ENCODE data around the gene IFTAP. TPM values are rescaled to one million over a fixed set of nuclear protein-coding genes. Genes with fewer than 3 reads are reported as not detected.
"Not testable (repeated sequence)": the region's sequence is repeated elsewhere in the genome, so short reads cannot be mapped to it uniquely, and the experiment has no call there.

The IFTAP gene
- total RNA-seq = 21.0 and 29.9 TPM in 2 replicates

- DNase-seq (ENCODE audit: extremely low read depth, low read depth, low spot score) = peak; percentile 87
Observed at GRCh38 chr11:36594316-36594989, at the start of gene IFTAP. Gene IFTAP (plus strand): TSS chr11:36594502. CDS start chr11:36610104, 15,602 bp downstream.

- no peak for DNase-seq (ENCODE audit: extremely low read depth, low read depth, low spot score)
Observed at GRCh38 chr11:36550385-36551115, 43.8 kb upstream of the IFTAP start.

GRCh38 chr11:36557390-36557789 is 36.9 kb upstream of the IFTAP start:
- DNase-seq (ENCODE audit: extremely low read depth, low read depth, low spot score) = not testable (repeated sequence)

- no peak for DNase-seq (ENCODE audit: extremely low read depth, low read depth, low spot score)
Observed at GRCh38 chr11:36557991-36558390, 36.3 kb upstream of the IFTAP start.

- no peak for DNase-seq (ENCODE audit: extremely low read depth, low read depth, low spot score)
Observed at GRCh38 chr11:36558571-36559413, 35.5 kb upstream of the IFTAP start.

GRCh38 chr11:36564376-36565030 is 29.8 kb upstream of the IFTAP start:
- peak; percentile 34 for DNase-seq (ENCODE audit: extremely low read depth, low read depth, low spot score)

GRCh38 chr11:36565031-36565610 is 29.2 kb upstream of the IFTAP start:
- no peak for DNase-seq (ENCODE audit: extremely low read depth, low read depth, low spot score)

- DNase-seq (ENCODE audit: extremely low read depth, low read depth, low spot score) = no peak
Observed at GRCh38 chr11:36566407-36567053, 27.8 kb upstream of the IFTAP start.

- DNase-seq (ENCODE audit: extremely low read depth, low read depth, low spot score) = no peak
Observed at GRCh38 chr11:36567694-36568093, 26.6 kb upstream of the IFTAP start, which contains the start of gene RAG1. Gene RAG1 (plus strand): TSS chr11:36568007. CDS start chr11:36573305, 5,298 bp downstream.

- no peak for DNase-seq (ENCODE audit: extremely low read depth, low read depth, low spot score)
Observed at GRCh38 chr11:36569095-36569494, 25.2 kb upstream of the IFTAP start.

- DNase-seq (ENCODE audit: extremely low read depth, low read depth, low spot score) = no peak
Observed at GRCh38 chr11:36574486-36574885, 19.8 kb upstream of the IFTAP start.

- DNase-seq (ENCODE audit: extremely low read depth, low read depth, low spot score) = no peak
Observed at GRCh38 chr11:36577373-36577772, 16.9 kb upstream of the IFTAP start.

GRCh38 chr11:36577859-36578258 is 16.4 kb upstream of the IFTAP start:
- DNase-seq (ENCODE audit: extremely low read depth, low read depth, low spot score) = no peak

GRCh38 chr11:36578458-36578857 is 15.8 kb upstream of the IFTAP start:
- DNase-seq (ENCODE audit: extremely low read depth, low read depth, low spot score) = no peak

GRCh38 chr11:36581536-36581935 is 12.8 kb upstream of the IFTAP start:
- DNase-seq (ENCODE audit: extremely low read depth, low read depth, low spot score) = no peak

GRCh38 chr11:36583667-36584066 is 10.6 kb upstream of the IFTAP start:
- no peak for DNase-seq (ENCODE audit: extremely low read depth, low read depth, low spot score)

GRCh38 chr11:36586543-36586942 is 7.8 kb upstream of the IFTAP start:
- no peak for DNase-seq (ENCODE audit: extremely low read depth, low read depth, low spot score)

GRCh38 chr11:36588099-36588498 is 6.2 kb upstream of the IFTAP start:
- no peak for DNase-seq (ENCODE audit: extremely low read depth, low read depth, low spot score)

- no peak for DNase-seq (ENCODE audit: extremely low read depth, low read depth, low spot score)
Observed at GRCh38 chr11:36590513-36590912, 3.8 kb upstream of the IFTAP start.

- no peak for DNase-seq (ENCODE audit: extremely low read depth, low read depth, low spot score)
Observed at GRCh38 chr11:36591433-36591832, 2.9 kb upstream of the IFTAP start.

All from glomerular endothelial cell (primary cell).